HG03196 (cell line): ENCODE data around the gene NT5DC4.
"Not testable (repeated sequence)": the region's sequence is repeated elsewhere in the genome, so short reads cannot be mapped to it uniquely, and the experiment has no call there.

ENCODE experiments used
- ATAC-seq: cut with Tn5 transposase; IDR thresholded peaks from one replicate; pipeline ENCODE4 v1.9.1; 2021; ENCODE audit not compliant: unreplicated experiment

The NT5DC4 gene

DNA sequence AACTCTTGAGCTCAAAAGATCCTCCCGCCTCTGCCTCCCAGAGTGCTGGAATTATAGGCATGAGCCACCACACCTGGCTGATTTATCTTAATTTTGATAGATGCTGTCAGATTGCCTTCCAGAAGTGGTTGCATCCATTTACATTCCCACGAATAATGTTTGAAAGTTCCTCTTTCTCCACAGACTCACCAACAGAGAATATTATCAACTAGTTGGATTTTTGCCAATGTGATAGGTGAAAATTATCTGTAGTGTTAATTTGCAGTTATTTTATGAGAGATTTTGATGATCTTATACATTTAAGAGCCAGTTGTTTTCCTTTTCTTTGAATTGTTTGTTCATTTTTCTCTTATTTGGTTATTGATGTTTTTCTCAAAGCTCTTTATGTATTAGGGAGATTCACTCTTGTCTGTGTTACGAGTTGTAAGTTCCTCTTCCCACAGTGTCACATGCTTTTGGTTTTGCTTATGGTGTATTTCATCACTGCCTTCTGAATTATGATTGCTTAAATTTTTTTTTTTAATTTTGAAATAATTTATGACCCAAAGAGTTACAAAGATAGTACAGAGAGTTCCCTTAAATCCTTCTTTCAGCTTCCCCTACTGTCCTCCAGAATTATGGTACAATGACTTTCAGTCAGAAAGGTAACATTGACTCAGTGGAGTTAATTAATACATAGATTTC, 20.7 kb upstream of the NT5DC4 start:
- no peak for ATAC-seq

DNA sequence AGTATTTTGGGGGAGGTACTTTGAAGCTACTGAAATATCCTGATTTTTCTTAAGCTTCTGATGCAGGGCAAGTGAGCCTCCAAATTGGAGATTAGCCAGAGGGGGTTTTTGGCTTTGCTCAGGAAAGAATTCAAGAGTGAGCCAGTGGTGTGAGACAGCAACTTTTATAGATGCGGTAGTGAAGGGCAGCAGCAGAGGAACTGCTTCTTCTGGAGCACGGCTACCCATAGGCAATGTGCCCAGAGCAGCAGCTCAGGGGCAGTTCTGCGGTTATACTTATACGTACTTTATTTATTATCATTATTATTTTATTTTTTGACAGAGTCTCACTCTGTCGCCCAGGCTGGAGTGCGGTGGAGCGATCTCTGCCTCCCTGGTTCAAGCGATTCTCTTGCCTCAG, 19.8 kb upstream of the NT5DC4 start:
- no peak for ATAC-seq

DNA sequence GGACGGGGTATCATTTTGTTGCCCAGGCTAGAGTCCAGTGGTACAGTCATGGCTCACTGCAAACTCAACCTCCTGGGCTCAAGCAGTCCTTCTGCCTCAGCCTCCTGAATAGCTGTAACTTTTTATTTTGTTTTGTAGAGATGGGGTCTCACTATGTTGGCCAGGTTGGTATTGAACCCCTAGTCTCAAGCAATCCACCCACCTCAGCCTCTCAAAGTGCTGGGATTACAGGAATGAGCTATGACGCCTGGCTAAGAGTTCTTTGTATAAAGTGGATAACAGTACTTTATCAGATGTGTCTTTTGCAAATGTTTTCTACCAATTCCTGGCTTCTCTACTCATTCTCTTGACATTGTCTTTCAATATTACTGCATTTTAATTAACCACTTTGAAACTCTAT, 17.1 kb upstream of the NT5DC4 start:
- ATAC-seq, result no peak

DNA sequence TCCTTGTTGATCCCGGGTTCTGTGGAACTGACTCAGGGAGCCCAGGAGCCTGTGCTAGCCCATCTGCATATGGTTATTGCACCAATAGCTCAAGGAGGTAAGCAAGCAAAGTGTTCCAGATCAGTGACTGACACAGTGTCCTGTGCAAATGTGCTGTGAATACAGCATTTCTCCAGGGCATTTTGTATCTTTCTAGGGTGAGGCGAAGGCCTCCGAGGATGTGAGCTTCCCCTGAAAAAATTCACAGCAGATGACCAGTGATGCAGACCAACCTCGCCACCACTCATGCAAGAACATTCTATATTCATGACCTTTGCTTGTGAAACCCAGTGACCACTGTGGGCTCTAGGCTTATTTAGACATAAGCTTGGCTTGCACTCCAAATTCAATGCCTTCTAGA, 15.2 kb upstream of the NT5DC4 start:
- no peak for ATAC-seq

DNA sequence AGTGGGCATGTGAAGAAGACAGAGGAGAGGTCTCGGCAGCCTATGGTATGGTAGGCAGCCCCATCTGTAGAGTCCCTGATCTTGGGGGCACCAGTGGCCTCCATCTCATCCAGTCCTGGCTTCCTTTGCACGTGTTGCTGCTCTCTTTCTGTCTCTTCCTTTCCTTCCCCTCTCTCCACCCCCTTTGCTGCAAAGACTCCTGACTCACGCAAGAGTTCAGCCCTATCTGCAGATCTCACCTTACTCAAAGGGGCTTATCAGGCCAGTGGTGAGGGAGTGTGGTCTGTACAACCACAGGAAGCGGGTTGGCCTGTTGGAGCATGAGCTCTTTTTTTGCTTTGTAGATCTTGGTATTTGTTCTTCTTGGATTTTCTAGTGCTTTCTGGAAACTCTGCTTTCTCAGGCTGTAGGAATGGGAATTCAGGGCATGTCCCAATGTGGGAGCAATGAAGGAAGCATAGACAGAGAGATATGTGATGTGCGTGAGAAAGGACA, 14.6 kb upstream of the NT5DC4 start:
- peak; percentile 31 for ATAC-seq

DNA sequence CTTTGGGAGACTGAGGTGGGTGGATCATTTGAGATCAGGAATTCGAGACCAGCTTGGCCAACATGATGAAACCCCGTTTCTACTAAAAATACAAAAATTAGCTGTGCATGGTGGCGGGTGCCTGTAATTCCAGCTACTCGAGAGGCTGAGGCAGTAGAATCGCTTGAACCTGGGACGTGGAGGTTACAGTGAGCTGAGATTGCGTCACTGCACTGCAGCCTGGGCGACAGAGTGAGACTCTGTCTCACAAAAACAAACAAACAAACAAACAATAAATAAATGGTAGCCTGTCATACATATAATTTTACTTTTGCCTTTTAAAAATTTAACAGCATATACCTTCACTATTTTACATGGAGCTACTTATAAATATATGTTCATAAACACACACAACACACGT, 13.9 kb upstream of the NT5DC4 start:
- not testable (repeated sequence) for ATAC-seq

- ATAC-seq, result no peak
Measured at GRCh38 chr2:112708968-112709367, 11.9 kb upstream of the NT5DC4 start.

DNA sequence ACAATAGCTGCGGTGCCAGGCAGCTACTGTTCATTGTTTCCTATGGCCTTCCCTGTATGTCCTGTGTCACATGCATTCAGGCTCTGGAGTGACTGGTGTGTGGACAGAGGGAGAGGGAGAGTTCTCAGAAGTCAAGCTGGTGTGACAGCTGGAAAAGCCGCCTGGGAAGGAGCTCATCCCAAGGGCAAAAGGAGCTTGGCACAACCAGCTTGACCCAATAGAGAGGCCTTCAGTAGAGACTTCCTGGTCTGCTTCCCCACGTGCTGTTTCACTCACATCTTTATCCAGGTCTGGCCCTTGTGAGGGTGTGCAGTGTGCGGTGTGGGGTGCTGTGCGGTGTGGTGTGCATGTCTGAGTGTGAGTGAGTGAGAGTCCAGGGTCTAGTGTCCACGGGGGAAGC, 11.1 kb upstream of the NT5DC4 start:
- no peak for ATAC-seq

GRCh38 chr2:112710956-112711750, 9.7 kb upstream of the NT5DC4 start:
- ATAC-seq, result no peak

DNA sequence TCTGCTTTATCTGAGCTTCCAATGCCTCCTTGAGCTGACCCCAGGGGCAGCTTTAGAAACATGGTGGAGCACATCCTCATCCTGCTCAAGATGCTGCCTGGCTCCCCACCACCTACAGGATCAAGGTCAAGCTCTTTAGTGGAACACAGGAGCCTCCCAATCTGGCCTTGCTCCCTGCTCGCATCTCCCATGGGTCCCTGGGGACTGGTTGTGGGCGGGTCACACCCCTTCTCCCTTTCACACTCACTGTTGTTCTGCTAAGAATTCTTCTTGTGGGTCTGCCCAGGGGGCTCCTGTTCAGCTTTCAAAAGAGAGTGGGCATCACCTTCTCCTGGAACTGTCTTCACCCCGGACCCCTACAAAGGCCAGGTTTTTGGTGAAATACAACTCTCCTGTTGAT, 8.4 kb upstream of the NT5DC4 start:
- ATAC-seq, result no peak

DNA sequence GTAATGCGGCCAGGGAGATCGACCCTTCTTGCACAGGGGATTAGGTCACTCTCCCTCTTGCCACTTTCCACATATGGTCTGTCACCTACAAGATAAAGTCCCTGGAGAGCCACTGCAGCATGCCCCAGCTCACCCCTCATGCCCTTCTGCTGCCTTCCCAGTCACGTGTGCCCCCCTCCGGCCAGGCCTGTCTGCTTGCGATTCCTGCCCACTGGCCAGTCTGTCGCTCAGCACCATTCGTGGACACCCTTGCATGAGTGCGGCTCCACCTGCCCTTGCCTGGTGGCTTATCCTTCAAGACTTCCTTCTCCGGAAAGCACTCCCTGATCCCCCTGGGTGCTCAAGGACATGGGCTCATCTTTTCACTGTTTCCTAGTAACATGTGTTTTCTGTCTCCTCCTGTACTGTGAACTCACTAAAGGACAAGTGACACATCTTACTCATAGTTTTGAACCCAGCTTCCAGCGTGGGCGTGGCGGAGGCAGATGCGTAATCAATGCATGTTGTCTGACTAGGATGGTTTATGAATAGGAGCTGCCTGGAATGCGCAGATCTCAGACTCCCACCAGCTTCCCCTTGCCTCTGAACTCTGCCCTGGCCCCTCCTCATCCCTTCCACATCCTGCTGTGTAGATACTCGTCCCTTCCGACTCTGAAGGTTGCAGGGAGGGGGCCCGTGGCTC, 7.8 kb upstream of the NT5DC4 start:
- ATAC-seq, result no peak

GRCh38 chr2:112713585-112713925, 7.3 kb upstream of the NT5DC4 start:
- no peak for ATAC-seq

DNA sequence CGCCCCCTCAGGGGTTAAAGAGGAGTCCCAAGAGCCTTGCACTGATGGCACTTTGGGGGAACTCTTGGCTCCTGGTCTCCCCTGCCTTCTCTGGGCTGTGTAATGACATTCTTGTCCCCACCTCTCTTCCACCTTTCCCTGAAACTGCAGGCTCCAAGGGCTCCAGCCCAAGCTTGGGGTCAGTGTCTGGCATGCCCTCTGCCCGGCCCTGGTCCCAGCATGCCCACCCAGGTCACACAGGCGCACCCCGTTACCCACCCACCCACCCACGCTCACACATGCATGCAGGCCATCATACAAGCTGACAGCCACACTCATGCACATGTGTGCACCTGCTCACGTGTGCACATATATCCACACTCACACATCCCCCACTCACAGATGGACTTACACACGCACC, 6.9 kb upstream of the NT5DC4 start:
- ATAC-seq, result no peak

DNA sequence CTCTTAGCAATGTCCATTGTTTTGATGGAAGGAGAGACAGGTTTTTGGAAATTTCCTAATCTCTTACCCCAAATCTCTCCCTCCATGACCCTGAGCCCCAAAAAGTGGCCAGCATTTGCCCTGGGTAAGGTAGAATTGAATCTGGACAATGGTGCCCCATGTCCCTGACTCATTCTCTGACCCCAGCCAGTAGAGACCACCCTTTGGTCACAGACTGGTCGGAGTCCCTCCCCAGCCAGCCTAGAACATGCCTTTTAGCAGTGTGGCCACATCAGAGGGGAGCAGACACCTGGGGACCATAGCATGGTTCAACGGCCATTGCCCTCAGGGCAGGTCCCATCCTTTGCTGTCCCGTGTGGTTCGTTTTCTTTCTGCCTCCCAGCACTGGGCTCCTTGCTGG, 6.5 kb upstream of the NT5DC4 start:
- ATAC-seq, result no peak

- no peak for ATAC-seq
Measured at GRCh38 chr2:112714836-112715631, 5.8 kb upstream of the NT5DC4 start.

GRCh38 chr2:112716094-112716493, 4.7 kb upstream of the NT5DC4 start:
- not testable (repeated sequence) for ATAC-seq

GRCh38 chr2:112716826-112717352, 3.9 kb upstream of the NT5DC4 start:
- ATAC-seq, result not testable (repeated sequence)

GRCh38 chr2:112718863-112719370, 1.9 kb upstream of the NT5DC4 start:
- no peak for ATAC-seq

- no peak for ATAC-seq
Measured at GRCh38 chr2:112721819-112722522, 1.2 kb downstream of the NT5DC4 start.
